T-helper 2 cell (primary cell): ENCODE measurements around the gene TOR1A.
A peak's percentile ranks its signal among the peaks of the same experiment; 100 is the strongest.

Source experiments
- DNase-seq, 5 experiments: peaks; one replicate each; pipeline versions ENCODE4 v3.0.0 to v3.0.0-alpha.2; 2012 to 2022
- total RNA-seq, 2 donors: gene quantifications; one replicate each; lab custom pipeline; 2026; lab: John Stamatoyannopoulos, UW

TOR1A gene, protein sequence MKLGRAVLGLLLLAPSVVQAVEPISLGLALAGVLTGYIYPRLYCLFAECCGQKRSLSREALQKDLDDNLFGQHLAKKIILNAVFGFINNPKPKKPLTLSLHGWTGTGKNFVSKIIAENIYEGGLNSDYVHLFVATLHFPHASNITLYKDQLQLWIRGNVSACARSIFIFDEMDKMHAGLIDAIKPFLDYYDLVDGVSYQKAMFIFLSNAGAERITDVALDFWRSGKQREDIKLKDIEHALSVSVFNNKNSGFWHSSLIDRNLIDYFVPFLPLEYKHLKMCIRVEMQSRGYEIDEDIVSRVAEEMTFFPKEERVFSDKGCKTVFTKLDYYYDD
- total RNA-seq = 16.8 to 21.8 reads per million in 2 donors

DNA sequence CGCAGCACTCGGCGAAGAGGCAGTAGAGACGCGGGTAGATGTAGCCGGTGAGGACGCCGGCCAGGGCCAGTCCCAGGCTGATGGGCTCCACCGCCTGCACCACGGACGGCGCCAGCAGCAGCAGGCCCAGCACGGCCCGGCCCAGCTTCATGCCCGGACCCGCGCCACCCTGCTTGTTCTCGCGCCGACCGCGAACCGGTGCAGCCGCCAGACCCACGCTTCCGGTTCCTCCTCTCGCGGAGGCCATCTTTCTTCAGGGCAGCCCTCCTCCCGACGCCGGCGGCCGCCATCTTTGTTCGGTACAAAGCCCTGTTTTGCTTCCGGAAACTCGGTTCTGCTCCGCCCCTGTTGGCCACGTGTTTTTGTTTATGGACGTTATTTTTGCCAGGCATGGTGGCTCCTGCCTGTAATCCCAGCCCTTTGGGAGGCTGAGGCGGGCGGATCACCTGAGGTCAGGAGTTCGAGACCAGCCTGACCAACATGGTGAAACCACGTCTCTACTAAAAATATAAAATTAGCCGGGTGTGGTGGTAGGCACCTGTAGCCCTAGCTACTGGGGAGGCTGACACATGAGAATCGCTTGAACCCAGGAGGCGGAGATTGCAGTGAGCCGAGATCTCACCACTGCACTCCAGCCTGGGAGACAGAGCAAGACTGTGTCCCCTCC lies at the start of gene TOR1A:
Gene TOR1A, minus strand, starts transcription at position 202 of the 667 bp plus-strand sequence. Its CDS starts 51 bp downstream, at position 151.
- peak; percentile 77 to 95 (median 88) for DNase-seq

DNA sequence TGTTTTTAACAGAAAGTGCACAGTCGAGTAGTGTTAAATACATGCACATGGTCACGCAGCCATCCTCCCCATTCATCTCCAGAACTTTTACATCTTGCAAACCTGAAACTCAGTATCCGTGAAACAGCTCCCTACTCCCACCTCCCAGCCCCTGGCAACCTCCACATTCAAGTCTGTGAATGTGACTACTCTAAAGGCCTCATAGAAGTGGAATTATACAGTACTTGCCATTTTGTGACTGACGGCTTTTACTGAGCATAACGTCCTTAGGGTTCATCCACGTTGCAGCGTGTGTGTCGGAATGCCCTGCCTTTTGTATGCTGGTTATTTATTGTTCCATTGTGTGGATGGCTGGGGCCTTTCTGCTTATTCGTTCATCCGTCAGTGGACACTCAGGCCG lies 47.1 kb upstream of the TOR1A start:
- DNase-seq = no peak

DNA sequence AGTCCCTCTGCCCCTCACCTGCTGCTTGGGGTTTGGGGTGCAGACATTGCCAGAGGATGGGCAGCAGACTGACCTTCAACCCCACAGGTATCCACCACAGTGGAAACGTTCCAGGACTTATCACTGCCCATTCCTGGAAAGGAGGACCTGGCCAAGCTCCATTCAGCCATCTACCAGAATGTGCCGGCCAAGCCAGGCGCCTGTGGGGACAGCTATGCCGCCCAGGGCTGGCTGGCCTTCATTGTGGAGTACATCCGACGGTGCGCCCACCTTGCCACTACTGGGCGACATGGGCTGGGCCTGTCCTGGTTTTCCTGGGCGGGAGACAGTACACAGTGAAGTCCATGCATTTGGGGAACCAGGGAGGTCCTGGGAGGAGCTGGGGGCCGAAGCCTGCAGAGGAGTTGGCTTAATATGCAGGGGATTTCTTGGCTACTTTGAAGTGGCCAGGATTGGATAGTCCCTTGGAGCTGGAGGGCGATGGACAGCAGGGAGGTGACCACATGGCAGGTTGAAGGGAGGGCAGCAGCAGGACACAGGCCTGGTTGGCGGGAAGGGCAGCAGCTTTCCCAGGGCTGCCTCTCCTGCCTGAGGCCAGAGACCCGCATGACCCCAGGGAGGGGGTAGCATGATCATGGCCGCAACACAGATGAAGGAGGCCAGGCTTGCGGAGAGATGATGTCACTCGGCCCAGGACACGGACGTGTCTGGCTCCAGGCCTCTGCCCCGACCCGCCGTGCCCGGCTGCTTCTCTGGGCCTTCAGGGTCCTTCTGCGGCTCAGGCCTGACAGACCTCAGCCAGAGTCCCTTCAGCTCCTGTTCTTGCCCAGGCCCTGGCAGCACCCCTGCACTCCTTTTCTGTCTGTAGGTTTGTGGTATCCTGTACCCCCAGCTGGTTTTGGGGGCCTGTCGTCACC lies 45.9 kb upstream of the TOR1A start:
- no peak for DNase-seq

DNA sequence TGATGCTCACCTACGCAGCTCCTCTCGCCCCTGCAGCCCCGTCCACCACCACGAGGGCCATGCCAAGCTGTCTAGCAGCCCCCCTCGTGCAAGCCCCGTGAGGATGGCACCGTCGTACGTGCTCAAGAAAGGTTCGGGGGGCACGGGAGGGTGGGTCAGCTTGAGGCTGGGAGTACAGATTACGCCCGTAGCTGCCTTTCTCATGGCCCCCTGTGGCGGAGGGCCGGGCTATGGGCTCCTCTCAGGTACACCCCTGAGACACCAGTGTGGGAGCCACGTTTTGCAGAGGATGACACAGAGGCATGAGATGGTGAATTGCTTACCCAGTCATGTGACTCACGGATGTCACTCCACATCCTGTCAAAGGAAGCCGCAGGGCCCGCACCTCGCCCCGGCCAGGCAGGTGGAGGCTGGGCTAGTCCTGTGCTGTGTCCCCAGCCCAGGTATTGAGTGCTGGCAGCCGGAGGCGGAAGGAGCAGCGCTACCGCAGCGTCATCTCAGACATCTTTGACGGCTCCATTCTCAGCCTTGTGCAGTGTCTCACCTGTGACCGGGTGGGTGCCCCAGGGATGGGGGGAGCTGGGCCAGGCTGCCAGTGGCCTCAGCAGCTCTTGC lies 45.0 kb upstream of the TOR1A start:
- DNase-seq = peak; percentile 75 to 99 (median 92)

DNA sequence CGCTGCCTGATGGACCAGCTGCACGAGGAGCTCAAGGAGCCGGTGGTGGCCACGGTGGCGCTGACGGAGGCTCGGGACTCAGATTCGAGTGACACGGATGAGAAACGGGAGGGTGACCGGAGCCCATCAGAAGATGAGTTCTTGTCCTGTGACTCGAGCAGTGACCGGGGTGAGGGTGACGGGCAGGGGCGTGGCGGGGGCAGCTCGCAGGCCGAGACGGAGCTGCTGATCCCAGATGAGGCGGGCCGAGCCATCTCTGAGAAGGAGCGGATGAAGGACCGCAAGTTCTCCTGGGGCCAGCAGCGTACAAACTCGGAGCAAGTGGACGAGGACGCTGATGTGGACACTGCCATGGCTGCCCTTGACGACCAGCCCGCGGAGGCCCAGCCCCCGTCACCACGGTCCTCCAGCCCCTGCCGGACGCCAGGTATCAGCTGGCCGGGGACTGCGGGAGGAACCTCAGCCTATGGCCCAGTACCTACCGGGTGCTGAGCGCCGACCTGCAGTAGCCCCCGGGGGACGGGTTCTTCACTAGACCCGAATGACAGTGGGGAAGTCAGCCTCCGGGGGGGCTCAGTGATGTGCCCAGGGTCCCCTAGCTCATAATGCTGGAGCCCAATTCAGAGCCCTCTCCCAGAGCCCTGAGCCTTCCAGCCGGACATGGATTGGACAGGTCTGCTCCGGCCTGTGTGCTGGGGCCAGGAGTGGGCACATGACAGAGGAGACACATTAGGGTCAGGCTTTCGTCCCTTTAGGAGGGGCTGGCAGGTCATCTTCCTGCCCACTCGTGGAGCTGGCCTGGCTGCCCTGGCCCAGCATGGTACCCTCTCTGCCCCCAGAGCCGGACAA lies 44.3 kb upstream of the TOR1A start:
- DNase-seq = no peak

DNA sequence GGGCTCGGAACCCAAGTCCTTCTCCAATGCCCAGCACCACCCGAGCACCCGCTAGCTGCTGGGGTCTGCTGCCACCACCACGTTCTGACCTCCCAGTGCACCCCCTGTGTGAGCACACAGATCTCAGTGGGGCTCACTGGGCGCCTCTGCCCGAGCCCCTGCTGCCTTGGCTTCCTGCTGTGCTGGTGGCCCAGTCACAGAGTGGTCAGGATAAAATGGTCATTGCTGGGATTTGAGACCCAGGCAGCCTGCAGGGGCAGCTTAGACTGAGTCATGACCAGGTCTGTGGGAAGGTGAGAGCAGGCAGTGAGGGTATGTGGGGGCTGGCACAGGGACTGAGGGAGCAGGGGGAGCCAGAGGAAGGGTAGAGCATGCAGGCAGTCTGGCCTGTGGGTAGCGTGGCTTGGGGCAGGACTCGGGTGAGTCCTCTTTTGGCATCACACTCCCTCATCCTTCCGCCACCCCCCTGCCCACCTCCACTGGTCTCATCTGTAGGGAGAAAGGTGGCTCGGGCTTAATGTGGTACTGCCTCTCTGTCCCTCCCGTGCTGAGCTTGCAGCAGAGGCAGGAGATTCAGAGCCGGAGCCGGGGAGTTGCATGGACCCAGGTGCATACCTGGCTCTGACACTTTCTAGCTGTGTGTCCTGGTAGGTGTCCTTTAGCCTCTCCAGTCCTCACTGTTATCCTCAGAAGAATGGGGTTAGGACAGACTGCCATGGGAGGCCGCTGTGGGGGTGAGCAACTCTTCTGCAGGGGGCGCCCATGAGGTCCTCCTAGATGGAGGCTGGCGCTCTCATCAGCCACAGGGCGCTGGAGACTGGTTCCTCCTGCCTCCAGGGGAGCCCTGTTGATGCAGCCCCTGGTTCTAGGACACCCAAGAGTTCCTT lies 43.4 kb upstream of the TOR1A start:
- peak in 1 of 5 experiments; percentile 55 for DNase-seq

DNA sequence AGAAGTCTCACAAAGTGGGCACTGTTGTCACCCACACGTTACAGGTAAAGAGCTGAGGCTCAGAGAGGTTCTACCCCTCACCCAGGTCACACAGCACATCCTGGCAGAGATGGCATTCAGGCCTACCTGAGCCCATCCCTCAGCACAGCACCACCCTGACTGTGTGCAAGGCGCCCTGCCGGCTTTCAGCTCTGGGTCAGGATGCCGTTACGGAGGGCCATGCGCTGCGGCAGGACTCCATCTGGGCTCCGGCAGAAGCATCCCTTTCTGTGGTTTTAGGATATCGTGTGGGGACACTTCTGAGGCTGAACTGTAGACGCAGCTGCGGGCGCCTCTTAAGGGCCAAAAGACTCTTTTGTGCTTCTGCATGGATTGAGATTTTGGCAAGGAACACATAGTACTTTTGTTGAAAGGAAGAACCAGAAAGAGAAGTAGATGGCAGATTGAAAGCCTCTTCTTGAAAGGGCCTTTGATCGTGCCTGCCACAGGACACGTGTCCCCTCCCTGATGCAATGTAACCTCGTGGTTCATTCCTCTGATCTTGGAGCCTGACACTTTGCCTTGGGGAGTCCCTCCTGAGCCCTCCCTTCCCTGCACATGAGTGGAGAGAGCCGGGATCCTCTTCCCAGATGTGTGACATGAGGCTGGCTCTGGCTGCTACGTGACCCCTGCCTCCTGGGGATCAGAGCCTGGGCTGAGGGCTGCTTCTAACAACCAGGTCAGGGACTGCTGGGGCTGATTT lies 42.6 kb upstream of the TOR1A start:
- peak in 3 of 5 experiments; percentile 41 to 73 (median 59) for DNase-seq

DNA sequence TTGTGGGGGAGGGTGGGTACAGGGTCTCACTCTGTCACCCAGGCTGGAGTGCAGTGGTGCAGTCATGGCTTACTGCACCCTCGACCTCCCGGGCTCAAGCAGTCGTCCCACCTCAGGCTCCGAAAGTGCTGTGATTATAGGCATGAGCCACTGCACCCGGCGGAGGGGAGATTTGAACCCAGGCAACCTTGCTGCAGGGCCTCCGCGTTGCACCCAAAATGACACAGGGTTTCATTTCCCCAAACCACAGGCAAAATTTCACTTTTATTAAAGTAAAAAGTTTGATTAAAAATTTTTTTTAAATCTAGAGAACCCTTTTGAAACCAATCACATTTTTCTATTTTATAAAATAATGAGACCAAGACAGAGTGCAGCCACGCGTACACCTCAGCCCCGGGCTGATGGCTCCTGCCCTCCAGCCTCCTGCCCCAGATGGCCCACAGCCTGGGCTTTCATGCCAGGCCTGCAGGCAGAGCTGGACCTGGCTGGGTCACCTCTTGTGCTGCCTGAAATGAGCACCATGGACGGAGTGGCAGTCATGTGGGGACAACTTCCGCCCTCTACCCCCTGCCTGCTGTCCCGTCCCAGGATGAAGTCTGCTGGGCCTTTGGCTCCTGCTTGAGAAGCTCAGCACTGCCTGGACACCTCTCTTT lies 41.9 kb upstream of the TOR1A start:
- no peak for DNase-seq

DNA sequence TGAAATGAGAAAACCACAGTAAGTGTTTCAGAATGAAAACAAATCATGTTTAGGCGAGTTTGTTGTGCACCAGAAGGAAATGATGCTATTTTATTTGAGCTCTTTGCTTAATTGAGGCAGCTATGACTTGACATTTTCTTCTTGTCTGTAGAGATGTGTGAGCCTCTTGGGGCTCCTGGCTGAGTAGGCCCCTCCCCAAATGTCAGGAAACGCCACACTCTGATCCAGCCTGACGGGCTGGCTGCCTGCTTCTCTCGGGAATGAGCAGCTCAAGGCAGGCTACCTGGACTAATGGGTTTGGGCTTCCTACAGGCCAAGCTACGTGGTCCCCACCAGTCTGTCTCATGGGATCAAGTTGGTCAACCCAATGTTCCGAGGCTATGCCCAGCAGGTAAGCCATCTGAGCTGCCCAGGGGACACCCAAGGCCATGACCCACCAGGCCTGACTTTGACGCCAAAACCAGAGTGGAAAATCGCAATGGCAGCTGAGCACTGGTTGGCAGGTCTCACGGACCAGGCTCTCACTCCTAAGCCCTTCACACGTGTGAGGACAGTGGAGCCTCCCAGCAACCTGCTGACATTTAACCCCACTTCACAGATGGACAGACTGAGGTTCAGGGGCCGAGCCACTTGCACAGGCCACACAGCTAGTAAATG lies 41.2 kb upstream of the TOR1A start:
- peak in 1 of 5 experiments; percentile 92 for DNase-seq

DNA sequence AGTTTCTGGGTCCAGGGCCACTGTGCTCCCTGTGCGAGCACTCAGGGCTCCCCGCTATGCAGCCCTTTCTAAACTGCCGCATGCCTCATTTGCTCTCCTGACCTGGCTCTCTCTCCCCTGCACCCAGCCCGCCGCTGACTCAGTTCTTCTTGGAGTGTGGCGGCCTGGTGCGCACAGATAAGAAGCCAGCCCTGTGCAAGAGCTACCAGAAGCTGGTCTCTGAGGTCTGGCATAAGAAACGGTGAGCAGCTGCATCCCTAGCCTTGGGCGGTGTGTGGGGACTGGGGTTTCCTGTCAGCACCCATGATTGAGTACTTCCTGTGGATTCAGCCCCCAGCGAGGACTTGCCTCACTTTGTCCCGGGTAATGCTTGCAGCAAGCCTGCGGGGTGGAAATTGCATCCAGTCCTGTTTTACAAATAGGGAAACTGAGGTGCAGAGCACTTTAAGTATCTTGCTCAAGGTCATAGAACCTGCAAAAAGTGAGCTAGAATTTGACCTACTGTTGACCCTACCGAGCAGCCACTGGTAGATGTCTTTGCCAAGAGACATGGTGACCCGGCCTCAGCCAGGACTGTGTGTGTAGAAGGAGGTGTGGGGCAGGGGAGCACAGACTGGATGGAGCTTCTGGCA lies 39.2 kb upstream of the TOR1A start:
- peak in 4 of 5 experiments; percentile 50 to 98 (median 73) for DNase-seq

DNA sequence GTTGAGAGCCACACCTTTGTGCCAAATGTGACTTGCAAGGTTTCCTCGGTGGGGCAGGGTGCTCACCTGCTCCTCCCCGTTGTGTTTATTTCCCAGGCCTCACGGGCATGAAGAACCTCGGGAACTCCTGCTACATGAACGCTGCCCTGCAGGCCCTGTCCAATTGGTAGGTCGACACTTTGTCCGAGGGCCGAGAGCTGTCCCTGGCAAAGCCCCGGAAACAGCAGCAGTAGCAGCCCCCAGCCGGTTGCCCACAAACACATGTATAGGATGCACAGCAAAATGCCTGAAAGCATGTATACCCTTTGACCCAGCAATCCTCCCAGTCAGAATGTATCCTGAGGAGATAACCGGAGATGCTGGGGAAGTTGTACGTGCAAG lies 37.5 kb upstream of the TOR1A start:
- DNase-seq = no peak

DNA sequence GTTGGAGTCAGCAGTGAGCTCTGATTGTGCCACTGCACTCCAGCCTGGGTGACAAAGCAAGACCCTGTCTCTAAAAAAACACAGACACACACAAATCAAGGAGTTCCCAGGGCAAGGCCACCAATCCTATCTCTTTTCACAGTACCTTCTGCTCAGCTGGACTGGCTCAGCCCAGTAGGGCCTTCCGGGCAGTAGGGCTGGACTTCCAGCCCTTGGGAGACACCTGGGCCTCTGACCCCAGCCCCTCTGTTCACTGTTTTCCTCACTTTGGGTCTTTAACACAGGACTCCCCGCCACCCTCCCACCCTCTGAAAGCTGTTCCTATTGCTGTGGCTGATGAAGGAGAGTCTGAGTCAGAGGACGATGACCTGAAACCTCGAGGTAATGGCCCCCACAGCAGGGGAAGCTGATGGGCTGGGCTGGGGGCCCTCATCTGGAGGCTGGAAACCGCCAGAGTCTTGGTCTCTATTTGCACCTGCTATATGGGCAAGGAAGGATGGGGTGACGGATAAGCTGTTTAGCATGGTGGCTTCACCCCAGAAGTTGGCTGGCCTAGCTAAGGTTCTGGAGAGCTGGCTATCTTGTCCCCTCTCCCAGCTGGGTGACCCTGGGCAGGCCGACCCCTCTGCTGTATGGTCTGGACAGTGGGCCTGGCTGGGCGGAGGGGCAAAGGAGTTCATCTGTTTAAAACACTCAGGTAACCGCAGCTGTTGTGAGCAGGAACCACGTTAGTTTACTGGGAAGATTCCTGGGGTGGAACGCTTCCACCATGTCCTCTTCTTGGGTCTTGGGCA lies 36.9 kb upstream of the TOR1A start:
- peak in 1 of 5 experiments; percentile 66 for DNase-seq

DNA sequence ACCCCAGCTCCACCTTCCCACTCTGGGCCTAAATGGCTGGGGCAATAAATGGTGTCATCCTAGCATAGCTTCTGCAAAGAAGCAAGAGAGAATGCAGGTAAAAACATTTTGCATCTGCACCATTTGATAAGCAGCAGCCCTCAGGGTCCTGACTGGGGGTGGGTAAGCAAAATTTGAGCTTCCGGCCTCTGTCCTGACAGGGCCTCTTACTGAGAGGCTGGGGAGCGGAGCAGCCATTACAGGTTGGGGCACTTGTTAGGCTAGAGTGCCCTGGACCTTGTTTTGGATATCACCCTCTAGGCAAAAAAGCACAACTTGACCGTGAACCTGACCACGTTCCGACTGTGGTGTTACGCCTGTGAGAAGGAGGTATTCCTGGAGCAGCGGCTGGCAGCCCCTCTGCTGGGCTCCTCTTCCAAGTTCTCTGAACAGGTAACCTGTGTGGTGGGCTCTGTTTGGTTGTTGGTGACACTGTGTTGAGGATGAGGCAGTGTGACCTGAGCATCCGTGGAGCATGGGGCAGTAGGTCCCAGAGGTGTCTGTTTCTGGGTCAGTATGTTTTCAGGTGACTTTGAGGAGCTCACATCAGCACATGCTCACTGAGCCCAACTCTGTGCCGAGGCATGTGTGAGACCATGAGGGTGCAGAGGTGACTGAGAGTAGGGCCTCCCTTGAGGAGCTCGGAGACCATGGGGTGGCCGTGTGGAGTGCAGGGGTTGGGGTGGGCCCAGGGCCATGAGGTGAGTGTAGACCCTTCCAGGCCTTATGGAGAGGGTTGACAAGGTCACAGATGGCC lies 34.4 kb upstream of the TOR1A start:
- no peak for DNase-seq

DNA sequence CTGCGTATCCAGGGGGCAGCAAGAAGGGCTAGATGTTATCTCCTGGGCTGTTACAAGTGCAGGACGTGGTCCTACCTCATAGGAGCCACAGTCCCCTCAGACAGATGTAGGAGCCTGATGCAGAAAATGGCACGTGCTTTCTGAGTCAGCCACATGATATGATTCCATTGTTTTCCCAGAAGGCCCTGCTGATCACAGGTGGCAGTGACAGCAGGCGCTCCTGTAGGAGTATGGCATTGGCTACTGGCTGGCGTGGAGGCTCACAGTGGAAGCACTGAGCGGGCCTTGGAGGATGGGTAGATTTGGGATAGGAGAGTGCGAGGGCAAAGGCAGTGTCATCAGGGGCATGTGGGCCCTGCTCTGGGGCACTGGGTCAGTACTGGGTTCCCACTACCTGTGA lies 33.3 kb upstream of the TOR1A start:
- peak in 1 of 5 experiments; percentile 64 for DNase-seq

DNA sequence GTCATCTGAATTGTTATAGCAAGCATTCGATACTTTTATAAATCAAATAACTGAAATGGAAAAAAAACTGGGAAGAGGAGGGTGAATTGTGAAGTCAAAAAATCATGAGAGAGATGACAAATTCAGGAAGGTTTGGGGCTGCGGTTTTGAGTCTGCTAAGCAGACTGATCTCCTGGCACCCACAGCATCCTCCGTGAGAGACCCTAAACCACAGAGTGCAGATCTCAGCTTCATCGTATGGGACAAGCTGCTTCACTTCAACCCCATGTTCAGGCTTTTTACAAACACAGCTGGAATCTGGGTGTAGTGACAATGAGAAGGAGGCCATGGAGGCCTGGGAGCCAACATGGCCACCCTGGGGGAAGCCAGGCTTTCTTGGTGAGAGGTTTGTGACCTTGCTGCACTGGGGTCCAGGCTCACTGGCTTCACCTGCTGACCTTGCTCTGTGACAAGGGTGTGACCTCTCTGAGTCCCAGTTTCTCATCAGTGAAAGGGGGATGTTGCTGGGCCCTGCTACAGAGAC lies 30.7 kb upstream of the TOR1A start:
- DNase-seq = peak in 2 of 5 experiments; percentile 52 to 61

DNA sequence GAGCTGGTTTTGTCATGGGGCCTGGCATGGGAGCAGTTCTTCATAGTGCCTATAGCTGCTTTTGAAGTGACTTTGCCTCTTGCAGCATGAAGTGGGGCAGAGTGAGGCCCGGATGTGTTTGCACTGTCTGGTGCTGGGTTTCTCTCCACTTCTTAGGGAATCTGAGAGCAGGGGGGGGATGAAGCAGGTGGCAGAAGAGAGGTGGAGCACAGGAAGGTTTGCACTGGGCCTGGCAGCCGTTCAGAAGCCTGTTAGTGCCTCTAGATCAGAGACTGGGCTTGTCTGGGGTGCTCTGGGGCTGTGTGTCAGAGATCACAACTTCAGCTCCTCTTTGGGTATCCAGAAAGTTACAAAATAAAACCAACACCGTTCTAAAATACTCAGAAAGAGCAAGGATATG lies 29.7 kb upstream of the TOR1A start:
- no peak for DNase-seq
